IPS-15b (cell line): ENCODE data around the gene KRTDAP.

ENCODE experiments used
- H3K27me3 ChIP-seq: one replicate; pipeline ENCODE4 v1.6.1; 2013; ENCODE audit warnings: low read length; ENCODE audit not compliant: control insufficient read depth, insufficient read depth
- H3K36me3 ChIP-seq: one replicate; pipeline ENCODE4 v1.6.1; 2013; ENCODE audit warnings: low read length; ENCODE audit not compliant: control insufficient read depth, insufficient read depth
- H3K4me1 ChIP-seq: one replicate; pipeline ENCODE4 v1.6.1; 2013; ENCODE audit warnings: mild to moderate bottlenecking, low read length; ENCODE audit not compliant: control insufficient read depth, insufficient read depth
- H3K4me3 ChIP-seq: one replicate; pipeline ENCODE4 v1.5.1; 2013; ENCODE audit warnings: low read depth, low read length
- H3K9ac ChIP-seq: one replicate; pipeline ENCODE4 v1.6.1; 2013; ENCODE audit warnings: low read depth, mild to moderate bottlenecking, low read length
- H3K9me3 ChIP-seq: one replicate; pipeline ENCODE4 v1.6.1; 2013; ENCODE audit warnings: mild to moderate bottlenecking, low read length; ENCODE audit not compliant: control insufficient read depth, insufficient read depth

Gene KRTDAP

GRCh38 chr19:35458731-35459391 lies 31.4 kb downstream of the KRTDAP start:
- Histone ChIP-seq H3K4me3 (no peak overlapping the region), H3K4me1 (no peaks in the 10 kb centered on the region), H3K9me3 (no peaks in the 10 kb centered on the region), H3K9ac (no peak overlapping the region), H3K36me3 (no peaks in the 10 kb centered on the region), H3K27me3 (no peaks in the 10 kb centered on the region)

- H3K9me3 ChIP-seq: no peaks in the 10 kb centered on the region
- H3K4me3 ChIP-seq: no peak overlapping the region
- no peaks in the 10 kb centered on the region for H3K4me1 ChIP-seq
- no peak overlapping the region for H3K9ac ChIP-seq
- H3K27me3 ChIP-seq: no peaks in the 10 kb centered on the region
- no peaks in the 10 kb centered on the region for H3K36me3 ChIP-seq
Observed at GRCh38 chr19:35458192-35458591, 32.1 kb downstream of the KRTDAP start.

- Histone ChIP-seq H3K4me3 (no peak overlapping the region), H3K36me3 (no peaks in the 10 kb centered on the region), H3K9me3 (no peaks in the 10 kb centered on the region), H3K27me3 (no peaks in the 10 kb centered on the region), H3K9ac (no peak overlapping the region), H3K4me1 (no peaks in the 10 kb centered on the region)
Observed at GRCh38 chr19:35457173-35457572, 33.1 kb downstream of the KRTDAP start.

DNA sequence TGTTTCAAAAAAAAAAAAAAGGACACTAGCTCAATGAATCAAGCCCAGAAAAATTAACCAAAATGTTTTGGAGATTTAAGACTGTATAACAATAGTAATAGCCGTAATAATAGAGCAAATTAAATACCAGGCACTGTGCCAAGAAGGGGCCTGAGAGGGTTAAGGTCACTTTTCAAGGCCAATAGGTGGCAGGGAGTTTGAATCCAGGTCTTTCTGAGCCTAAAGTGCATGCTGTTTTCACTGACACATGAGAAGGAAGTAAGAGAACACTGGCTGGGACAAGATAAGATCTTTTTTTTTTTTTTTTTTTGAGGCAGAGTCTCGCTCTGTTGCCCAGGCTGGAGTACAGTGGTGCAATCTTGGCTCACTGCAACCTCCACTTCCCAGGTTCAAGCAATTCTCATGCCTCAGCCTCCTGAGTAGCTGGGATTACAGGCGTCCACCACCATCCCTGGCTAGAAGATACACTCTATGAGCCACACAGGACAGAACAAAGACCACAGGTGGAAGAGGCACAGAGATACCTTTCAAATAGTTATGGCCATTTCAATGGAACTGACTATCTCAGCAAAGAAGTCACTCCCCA lies 34.6 kb downstream of the KRTDAP start:
- H3K27me3 ChIP-seq: no peaks in the 10 kb centered on the region
- no peak overlapping the region for H3K9ac ChIP-seq
- H3K4me3 ChIP-seq: no peak overlapping the region
- no peaks in the 10 kb centered on the region for H3K4me1 ChIP-seq
- no peaks in the 10 kb centered on the region for H3K9me3 ChIP-seq
- H3K36me3 ChIP-seq: no peaks in the 10 kb centered on the region

DNA sequence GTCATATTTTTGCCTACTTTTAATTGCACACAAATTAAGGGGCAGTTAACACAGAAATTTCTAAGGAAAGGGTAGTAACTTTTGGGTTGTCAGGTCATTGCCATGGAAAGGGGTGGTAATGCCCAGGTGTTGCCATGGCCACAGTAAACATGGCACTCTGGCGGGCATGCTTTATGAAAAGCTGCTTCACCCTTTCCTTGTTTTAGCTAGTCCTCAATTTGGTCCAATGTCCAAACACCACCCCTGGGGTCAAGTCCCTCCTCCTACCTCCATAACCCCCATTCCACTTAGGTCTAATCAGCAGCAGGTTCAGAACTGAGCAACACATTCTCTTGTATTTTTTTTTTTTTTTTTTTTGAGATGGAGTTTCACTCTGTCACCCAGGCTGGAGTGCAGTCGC lies 35.6 kb downstream of the KRTDAP start:
- no peaks in the 10 kb centered on the region for H3K36me3 ChIP-seq
- H3K4me1 ChIP-seq: no peaks in the 10 kb centered on the region
- H3K27me3 ChIP-seq: no peaks in the 10 kb centered on the region
- no peak overlapping the region for H3K4me3 ChIP-seq
- no peak overlapping the region for H3K9ac ChIP-seq
- H3K9me3 ChIP-seq: no peaks in the 10 kb centered on the region

DNA sequence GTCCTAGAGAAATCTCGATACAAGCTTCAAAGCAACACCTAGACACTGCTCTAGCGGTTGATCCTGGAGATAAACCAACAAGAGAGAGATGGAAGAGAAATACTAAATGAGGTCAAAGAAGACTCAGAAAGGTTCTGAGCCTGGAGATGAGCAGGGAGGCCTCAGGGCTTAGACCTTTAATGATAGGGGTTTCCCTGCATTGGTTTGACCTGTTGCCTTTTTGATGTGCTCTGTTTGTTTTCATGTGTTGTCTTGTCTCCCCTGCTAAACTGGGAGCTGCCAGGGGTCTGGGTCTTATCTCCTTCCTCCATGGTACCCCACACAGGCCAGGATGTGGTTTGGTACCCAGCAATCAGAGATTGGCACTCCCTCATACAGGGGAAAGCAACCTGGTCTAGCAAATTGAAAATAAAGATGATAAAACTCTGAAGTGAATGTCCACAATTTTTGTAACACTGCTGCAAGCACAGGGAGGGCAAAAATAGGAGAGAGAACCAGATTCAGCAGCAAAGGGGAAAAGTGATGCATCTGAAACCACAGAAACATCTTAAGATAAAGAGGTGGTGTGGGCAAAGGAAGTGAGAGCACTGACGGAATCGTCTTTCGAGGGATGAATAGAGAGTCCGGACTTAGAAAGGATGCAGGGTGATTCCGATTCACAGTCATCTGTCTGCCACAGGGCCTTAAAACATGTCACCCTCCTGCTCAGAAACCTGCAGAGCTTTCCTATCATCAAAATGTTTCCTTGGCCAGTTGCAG lies 38.7 kb downstream of the KRTDAP start:
- Histone ChIP-seq H3K36me3 (no peaks in the 10 kb centered on the region), H3K4me1 (no peaks in the 10 kb centered on the region), H3K27me3 (no peaks in the 10 kb centered on the region), H3K9ac (no peak overlapping the region), H3K9me3 (no peaks in the 10 kb centered on the region), H3K4me3 (no peak overlapping the region)

DNA sequence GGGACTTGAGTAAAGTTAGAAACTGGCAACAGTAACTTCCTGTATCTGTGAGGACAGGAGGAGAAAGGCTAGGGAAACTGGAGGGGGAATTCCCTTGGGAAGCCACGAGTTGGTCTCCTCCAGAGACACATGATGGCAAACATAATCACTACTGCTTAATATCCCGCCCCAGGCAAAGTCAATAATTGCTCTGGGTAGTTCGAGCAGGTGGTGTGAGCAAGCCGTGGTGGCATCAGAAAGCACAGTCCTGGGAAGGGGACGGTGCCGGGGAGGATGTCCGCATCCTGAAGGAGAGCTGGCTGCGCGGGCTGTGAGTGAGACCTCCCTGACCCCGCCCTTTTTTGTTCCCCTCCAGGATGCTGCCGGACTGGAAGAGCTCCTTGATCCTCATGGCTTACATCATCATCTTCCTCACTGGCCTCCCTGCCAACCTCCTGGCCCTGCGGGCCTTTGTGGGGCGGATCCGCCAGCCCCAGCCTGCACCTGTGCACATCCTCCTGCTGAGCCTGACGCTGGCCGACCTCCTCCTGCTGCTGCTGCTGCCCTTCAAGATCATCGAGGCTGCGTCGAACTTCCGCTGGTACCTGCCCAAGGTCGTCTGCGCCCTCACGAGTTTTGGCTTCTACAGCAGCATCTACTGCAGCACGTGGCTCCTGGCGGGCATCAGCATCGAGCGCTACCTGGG lies 40.8 kb downstream of the KRTDAP start:
- no peaks in the 10 kb centered on the region for H3K27me3 ChIP-seq
- H3K4me3 ChIP-seq: no peak overlapping the region
- H3K9ac ChIP-seq: no peak overlapping the region
- no peaks in the 10 kb centered on the region for H3K9me3 ChIP-seq
- H3K4me1 ChIP-seq: no peaks in the 10 kb centered on the region
- H3K36me3 ChIP-seq: no peaks in the 10 kb centered on the region

GRCh38 chr19:35447606-35448469 lies 42.4 kb downstream of the KRTDAP start, which contains the start of gene FFAR2:
Gene FFAR2 (plus strand): TSS chr19:35448257. CDS start chr19:35449715, 1,458 bp downstream.
- Histone ChIP-seq H3K9me3 (no peaks in the 10 kb centered on the region), H3K4me3 (no peak within 1 kb of the TSS), H3K9ac (no peak within 1 kb of the TSS), H3K36me3 (no peaks in the 10 kb centered on the region), H3K4me1 (no peaks in the 10 kb centered on the region), H3K27me3 (no peaks in the 10 kb centered on the region)

GRCh38 chr19:35445826-35446593 lies 44.3 kb downstream of the KRTDAP start:
- Histone ChIP-seq H3K4me3 (no peak overlapping the region), H3K9ac (no peak overlapping the region), H3K27me3 (no peaks in the 10 kb centered on the region), H3K9me3 (no peaks in the 10 kb centered on the region), H3K4me1 (no peaks in the 10 kb centered on the region), H3K36me3 (no peaks in the 10 kb centered on the region)

GRCh38 chr19:35444735-35445134 lies 45.5 kb downstream of the KRTDAP start:
- no peaks in the 10 kb centered on the region for H3K9me3 ChIP-seq
- no peaks in the 10 kb centered on the region for H3K36me3 ChIP-seq
- no peak overlapping the region for H3K9ac ChIP-seq
- H3K27me3 ChIP-seq: no peaks in the 10 kb centered on the region
- no peak overlapping the region for H3K4me3 ChIP-seq
- no peaks in the 10 kb centered on the region for H3K4me1 ChIP-seq
